Measurements from ENCODE around the gene CARS2. TPM values are rescaled to one million over a fixed set of nuclear protein-coding genes. Genes with fewer than 3 reads are reported as not detected.

Gene CARS2
- total RNA-seq, 1 donor from 2014 or later, result 81.5 TPM

DNA sequence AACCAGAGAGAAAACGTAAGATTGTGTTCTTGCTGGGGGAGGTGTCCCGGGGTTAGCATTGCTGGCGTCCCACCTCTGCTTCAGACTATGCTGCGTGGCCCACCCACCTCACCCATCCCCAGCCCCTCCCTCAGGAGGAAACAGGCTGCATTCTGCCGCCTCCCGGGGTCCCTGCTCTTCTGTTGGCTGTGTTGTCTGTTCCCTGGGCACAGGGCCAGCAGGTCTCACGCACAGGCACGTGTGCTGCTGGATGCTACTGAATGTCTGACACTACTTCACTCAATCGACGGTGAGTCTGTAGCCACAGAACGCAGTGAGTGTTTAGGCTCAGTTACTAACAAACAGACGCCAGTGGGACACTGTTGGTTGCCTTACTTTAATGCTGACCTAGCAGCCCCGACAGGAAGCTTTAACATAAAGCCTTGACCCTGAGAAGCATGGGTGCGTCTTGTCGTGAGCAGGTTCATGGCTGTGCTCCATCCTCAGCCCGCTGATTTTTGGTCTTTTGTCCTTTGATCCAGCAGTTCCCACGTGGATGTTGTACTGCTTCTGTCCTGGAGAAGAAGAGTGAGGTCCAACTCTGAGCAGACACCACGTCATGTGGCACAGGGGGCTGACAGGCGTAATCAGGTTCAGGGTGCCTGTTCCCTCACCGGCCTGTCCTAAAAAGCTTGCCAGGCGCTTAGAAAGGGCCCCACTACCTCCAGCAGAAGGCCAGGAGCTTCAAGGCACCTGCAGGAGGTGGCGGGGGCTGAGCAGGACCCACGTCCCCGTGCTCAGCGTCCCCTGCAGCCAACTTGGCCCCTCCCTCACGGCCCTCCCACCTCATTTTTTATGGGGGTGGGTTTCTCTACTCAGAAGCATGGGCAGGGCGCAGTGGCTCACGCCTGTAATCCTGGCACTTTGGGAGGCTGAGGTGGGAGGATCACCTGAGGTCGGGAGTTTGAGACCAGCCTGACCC is 64.6 kb downstream of the CARS2 start:
- Mint-ChIP-seq H3K4me1 (peaks cover 5% of the 10 kb centered on the region), H3K36me3 (ENCODE audit: low read depth) (peaks cover 5% of the 10 kb centered on the region), H3K9me3 (no peaks in the 10 kb centered on the region), H3K27ac (ENCODE audit: unreplicated experiment) (peak overlapping the region; percentile 96), H3K27me3 (ENCODE audit: low read depth) (no peaks in the 10 kb centered on the region), H3K4me3 (peak overlapping the region; percentile 38)
- DNase-seq (ENCODE audit: low read depth, low spot score), result no peak
- TF ChIP-seq CTCF (conservative IDR thresholded peaks at IDR 0.05), result no peak

GRCh38 chr13:110640591-110641029 is 65.3 kb downstream of the CARS2 start:
- peak overlapping the region; percentile 96 for H3K27ac Mint-ChIP-seq (ENCODE audit: unreplicated experiment)
- no peaks in the 10 kb centered on the region for H3K27me3 Mint-ChIP-seq (ENCODE audit: low read depth)
- peaks cover 5% of the 10 kb centered on the region for H3K4me1 Mint-ChIP-seq
- H3K36me3 Mint-ChIP-seq (ENCODE audit: low read depth), result peaks cover 7% of the 10 kb centered on the region
- no peak for DNase-seq (ENCODE audit: low read depth, low spot score)
- H3K9me3 Mint-ChIP-seq, result no peaks in the 10 kb centered on the region
- TF ChIP-seq CTCF (conservative IDR thresholded peaks at IDR 0.05), result no peak
- peak overlapping the region; percentile 38 for H3K4me3 Mint-ChIP-seq

DNA sequence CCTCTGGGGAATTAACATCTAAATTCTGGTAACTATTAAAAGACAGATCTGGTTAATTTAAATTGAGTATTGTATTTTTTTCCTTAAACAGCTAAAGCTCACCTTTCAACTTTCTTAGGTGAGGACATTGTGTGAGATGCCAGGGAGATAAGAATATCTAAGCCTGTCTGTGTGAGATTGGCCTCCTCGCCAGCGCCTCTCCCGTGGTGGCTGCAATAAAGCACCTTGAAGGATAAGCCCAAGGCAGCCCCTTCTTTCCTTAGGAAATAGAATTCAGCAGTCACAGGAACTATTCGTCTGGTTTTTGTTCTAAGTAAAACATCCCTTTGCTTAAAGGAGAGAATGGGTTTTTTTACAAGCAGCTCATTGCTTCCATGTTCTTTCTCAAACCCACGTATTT is 66.0 kb downstream of the CARS2 start:
- H3K27me3 Mint-ChIP-seq (ENCODE audit: low read depth), result no peaks in the 10 kb centered on the region
- TF ChIP-seq CTCF (conservative IDR thresholded peaks at IDR 0.05), result no peak
- H3K27ac Mint-ChIP-seq (ENCODE audit: unreplicated experiment), result no peak overlapping the region
- H3K4me1 Mint-ChIP-seq, result peaks cover 5% of the 10 kb centered on the region
- peaks cover 9% of the 10 kb centered on the region for H3K36me3 Mint-ChIP-seq (ENCODE audit: low read depth)
- no peak for DNase-seq (ENCODE audit: low read depth, low spot score)
- no peak overlapping the region for H3K4me3 Mint-ChIP-seq
- no peaks in the 10 kb centered on the region for H3K9me3 Mint-ChIP-seq

DNA sequence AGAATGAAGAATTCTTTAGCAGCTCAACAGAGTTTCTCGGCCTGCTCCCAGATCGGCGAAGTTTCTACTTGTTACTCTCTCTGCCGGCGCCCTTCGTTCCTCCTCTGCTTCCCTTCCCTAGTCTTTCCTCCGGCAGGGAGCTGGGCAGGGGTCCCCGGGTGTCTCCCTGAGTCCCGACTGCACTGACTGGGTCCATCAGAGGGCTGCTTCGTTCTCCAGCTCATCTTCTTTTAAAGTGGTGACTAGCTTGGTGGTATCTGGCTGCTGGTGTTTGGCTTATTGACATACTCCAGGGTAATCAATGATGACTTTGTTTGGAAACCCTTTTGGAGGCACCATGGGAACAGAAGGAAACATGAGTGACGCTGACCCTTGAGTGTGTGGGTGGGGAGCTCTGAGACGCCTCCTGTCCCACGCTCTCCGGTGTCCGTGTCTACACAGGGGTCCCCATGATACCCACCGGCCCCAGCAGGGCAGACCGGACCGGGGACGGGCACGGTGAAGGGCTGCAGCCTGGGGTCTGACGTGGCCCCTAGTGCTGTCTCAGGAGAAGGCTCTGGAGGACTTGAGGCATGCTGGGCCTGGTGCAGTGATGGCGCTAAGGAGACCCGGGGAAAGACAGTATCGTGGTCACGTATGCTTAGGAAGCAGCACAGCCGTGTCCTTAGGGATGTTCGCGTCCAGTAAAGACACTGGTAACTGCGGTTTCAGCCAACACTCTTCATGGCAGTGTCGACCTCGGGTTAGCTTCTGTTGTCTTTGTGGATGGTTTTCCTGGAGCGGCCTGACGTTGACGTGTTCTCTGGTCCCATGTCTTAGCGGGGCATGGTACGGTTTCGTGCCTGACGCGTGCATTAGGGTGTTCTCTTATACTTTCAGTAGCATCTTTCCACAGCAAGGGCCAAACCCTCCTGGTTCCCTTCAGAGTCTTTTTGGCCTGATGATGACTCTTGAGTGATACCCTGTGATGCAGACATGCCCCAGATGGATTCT is 66.8 kb downstream of the CARS2 start:
- TF ChIP-seq CTCF (conservative IDR thresholded peaks at IDR 0.05), result no peak
- H3K9me3 Mint-ChIP-seq, result no peaks in the 10 kb centered on the region
- H3K27me3 Mint-ChIP-seq (ENCODE audit: low read depth), result no peaks in the 10 kb centered on the region
- H3K27ac Mint-ChIP-seq (ENCODE audit: unreplicated experiment), result peak overlapping the region; percentile 57
- no peaks in the 10 kb centered on the region for H3K4me1 Mint-ChIP-seq
- H3K36me3 Mint-ChIP-seq (ENCODE audit: low read depth), result peaks cover 9% of the 10 kb centered on the region
- no peak for DNase-seq (ENCODE audit: low read depth, low spot score)
- no peak overlapping the region for H3K4me3 Mint-ChIP-seq

GRCh38 chr13:110638257-110638656 is 67.7 kb downstream of the CARS2 start:
- Mint-ChIP-seq H3K4me3 (no peak overlapping the region), H3K36me3 (ENCODE audit: low read depth) (peaks cover 9% of the 10 kb centered on the region), H3K27ac (ENCODE audit: unreplicated experiment) (no peak overlapping the region), H3K4me1 (no peaks in the 10 kb centered on the region), H3K27me3 (ENCODE audit: low read depth) (no peaks in the 10 kb centered on the region), H3K9me3 (no peaks in the 10 kb centered on the region)
- no peak for DNase-seq (ENCODE audit: low read depth, low spot score)
- TF ChIP-seq CTCF (conservative IDR thresholded peaks at IDR 0.05), result no peak
